ENCODE results near the gene PPT2.
"Not testable (repeated sequence)": the region's sequence is repeated elsewhere in the genome, so short reads cannot be mapped to it uniquely, and the experiment has no call there.

Gene PPT2

DNA sequence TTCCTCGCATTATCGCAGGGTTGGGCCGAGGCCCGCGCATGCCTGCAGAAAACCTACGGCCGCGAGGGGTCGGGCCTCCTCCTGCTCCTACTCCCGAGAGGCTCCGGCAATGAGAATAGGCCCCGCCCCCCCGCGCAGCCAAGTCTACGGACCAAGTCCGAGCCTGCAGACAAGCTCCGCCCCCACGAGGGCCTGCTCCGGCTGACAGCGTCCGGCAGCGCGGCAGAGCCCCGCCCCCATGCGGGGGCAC lies 41.6 kb downstream of the PPT2 start:
- Histone ChIP-seq H3K4me3 (peak overlapping the region; percentile 54 to 76 (median 67)), H3K27ac (peak overlapping the region in 18 of 21 experiments; percentile 96 to 100 (median 99))

DNA sequence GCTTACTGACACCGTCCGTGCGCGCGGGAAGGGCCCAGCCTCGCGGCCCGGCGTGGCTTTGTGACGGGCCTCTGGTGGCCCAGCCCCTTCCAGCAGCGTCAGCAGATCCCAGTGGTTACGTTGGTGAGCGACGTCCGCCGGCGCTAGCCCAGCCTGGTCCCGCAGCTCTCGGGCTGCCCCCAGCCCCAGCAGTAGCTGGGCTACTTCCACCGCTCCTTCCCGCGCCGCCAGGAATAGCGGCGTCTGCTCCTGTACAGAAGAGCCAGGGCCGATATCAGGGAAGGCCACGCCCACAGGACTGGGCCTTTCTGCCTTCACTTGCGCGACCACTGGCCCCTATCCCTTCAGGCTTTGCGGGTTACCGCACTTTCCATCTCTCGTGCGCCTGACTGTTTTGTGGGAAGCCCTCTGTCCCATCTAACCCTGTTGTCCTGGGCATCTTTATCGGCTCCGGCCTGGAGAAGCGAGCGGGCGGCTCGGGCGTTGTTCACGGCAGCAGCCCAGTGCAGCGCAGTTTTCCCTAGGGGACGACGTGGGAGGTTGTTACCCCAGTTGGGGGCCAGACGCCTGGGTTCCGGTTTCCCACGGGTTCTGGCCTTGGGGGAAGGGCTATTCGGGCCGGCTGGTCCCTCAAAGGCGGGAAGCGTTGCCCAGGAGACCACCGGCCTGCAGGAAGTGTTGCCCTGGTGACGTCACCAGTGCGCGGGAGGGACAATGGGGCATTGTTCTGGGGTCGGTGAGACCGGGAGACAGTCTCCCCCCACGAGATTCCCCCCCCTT lies 42.2 kb downstream of the PPT2 start:
- peak overlapping the region; percentile 96 to 100 (median 99) for H3K27ac ChIP-seq
- H3K4me3 ChIP-seq: peak overlapping the region; percentile 54 to 76 (median 67)

DNA sequence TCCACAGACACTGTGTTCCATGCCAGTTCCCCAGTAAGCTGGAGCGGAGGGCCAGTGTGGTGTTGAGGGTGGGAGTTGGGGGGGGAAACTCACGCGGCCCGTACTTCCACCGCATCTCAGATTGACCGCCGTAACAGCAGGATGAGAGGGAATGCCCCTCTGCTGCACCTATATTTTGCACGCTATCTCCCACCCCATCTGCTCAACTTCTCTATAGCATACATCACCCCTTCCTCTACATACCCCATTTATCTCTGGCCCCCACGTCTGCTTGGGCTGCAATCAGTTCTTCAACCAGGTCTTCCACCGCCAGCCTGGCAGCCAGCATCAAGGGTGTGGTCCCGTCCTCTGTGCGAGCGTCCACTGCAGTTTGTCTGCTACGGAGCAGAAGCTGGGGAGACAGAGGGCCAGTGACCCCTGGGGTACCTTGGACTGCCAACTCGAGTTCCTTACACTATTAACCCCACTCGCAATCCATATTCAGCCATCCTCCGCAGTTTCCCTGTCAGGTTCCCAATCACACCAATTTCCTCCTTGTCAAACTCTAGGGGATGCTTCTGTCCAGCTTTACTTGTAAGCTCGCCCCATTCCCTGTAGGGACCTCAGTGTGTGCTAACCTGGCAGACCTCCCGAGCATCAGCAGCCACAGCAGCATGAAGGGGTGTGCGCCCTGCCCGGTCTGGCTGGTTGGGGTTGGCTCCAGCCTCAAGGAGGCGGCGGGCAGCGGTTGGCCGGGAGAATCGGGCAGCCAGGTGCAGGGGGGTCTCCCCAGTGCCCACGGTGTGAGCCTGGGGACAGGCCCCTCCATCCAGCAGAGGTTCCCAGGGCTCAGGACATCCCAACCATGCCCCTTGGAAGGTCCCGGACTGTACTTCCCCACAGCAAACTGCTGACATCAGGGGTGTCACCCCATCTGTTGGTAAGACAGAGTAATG lies 43.0 kb downstream of the PPT2 start:
- Histone ChIP-seq H3K27ac (peak overlapping the region; percentile 96 to 100 (median 99)), H3K4me3 (peak overlapping the region; percentile 54 to 76 (median 67))

DNA sequence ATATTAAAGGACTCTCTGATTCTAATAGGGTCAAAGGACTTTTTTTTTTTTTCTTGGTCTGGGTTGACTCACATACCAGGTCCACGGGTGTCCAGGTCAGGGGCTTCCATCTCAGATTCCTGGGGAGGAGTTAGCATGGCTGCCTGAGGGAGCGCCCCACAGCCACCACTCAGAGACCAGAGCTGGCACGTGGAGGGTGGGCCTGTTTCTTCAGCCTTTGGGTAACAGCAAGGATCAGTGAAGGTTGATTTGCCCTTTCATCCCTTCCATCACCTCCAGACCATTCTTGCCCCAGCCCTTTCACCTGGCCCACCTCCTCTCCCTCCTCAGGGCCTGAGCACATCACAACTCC lies 44.4 kb downstream of the PPT2 start:
- H3K27ac ChIP-seq: peak overlapping the region in 3 of 21 experiments; percentile 42 to 100 (median 52)
- H3K4me3 ChIP-seq: no peak overlapping the region

DNA sequence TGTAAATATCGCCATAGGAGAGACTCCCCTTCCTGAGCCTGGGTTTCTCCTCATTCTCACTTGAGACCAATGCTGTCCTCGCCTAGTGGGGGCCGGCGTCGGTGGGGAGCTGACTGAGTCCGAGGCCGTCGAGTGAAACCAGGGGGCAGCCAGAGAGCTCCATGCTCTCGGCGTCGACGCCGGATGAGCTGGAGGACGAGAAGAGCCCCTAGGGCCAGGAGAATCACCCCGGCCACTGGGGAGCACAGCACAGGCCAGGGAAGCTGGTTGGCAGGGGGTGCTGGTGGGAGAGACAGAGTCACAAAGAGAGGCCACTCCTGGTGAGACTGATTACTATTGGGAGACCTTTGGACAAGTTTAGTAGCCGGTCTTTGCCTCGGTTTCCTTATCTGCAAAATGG lies 44.9 kb downstream of the PPT2 start:
- H3K27ac ChIP-seq: peak overlapping the region in 2 of 21 experiments; percentile 42 to 52

DNA sequence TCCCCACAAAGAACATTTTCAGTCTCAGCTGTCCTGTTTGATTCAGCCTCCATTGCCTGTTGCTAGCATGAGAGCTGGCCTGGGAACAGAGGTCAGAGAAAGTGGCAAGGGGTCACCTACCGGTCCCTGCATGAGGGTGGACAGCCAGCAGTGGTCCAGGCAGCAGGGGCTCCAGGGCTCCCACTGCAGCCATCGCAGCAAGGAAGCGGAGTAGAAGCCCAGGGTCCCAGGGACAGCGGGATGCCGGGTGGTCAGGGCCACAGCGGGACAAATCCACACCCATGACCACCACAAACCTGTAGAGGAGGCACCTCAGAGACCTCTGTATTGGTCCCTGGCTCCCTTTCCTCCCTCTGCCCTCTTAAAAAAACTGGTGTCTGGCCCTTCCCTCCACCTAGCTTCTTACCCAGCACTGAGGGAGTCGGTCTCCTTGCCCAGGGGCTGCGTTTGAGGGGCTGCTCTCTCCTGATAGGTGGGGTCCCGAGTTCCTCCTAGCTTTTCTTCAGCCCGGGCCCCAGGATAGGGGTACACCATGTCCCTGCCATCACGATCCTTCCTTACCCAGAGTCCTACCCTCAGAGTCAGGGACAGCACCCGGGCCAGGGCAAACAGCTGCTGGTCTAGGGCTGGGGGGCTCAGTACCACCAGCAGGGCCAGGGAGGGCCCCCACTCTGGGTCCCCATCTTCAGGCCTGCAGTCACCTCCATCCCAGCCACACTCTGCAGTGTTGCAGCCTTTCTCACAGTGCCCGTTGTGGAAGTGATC lies 47.0 kb downstream of the PPT2 start:
- Histone ChIP-seq H3K4me3 (no peak overlapping the region), H3K27ac (no peak overlapping the region)

More for the DNA sequence above, 44.9 kb downstream of the PPT2 start:
- H3K4me3 ChIP-seq: no peak overlapping the region

DNA sequence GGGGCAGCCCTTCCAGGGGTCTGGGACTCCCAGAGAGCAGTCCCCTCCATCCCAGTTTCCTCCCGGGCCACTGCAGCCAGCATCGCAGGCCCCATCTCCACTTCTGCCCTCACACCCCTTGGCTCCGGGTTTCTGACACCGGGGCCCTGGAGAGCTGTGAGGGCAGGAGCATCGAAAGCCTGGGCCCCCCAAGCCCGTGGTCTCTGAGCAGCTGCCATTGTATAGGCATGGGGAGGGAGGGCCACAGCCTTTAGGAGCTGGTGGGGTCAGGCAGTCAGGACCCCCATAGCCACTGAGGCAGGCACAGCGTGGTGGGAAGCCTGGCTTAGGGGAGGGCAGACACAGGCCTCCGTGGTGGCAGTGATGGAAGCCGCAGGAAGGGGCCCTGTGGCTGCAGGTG lies 48.2 kb downstream of the PPT2 start:
- H3K27ac ChIP-seq: no peak overlapping the region
- no peak overlapping the region for H3K4me3 ChIP-seq

DNA sequence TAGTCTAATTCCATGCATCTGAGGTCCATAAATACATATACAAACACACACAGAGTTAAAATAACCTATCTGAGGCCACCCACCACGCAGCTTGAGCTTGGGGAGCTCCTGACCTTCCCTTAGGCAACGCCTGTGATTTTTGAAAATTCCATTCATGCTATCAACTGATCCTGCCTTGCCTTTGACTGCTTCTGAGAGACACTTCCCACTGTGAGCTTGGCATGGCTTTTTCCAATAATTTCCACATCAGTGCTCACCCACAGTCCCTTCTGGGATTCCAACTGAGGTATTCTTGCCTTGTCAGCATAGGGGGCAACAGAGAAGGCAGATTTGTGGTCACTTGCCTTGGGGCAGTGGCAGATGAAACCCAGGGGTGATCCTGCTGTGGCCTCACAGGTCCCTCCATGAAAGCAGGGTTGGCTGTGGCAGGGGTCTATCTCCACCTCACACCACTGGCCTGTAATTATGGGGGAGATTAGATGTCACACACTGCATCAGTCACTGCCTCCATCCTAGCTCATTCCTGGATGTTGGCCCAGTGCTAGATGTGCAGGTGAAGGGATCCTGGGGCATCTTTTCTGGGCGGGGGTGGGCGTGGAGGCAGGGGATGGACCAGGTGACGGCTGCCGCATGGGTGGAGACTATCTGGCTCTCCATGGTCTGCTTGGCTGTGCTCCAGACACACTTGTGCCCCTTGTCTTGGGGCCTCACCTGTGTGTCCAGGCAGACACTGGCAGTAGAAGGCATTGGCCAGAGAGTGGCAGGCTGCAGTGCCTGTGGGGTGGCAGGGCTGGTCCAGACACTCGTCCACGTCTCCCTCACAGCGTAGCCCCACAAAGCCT lies 49.7 kb downstream of the PPT2 start:
- H3K27ac ChIP-seq: no peak overlapping the region
- H3K4me3 ChIP-seq: no peak overlapping the region

DNA sequence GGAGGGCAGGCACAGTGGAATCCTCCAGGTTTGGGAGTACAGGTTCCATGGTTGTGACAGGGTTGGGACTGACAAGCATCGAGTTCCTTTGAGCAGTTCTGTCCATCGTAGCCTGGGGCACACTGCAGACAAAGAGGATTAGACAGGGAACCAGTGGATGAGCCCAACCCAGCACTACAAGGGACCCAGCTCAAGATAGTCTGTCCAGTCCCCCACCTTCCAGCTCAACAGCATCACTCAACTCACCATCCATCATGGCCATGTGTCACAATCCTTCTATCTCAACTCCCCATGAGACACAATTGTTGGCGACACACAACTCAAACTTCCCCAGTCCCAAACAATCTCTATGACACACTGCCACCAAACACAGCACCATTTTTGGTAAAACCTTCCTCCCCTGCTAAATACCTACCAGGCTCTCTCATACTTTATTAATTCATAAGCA lies 50.4 kb downstream of the PPT2 start:
- Histone ChIP-seq H3K4me3 (no peak overlapping the region), H3K27ac (no peak overlapping the region)

DNA sequence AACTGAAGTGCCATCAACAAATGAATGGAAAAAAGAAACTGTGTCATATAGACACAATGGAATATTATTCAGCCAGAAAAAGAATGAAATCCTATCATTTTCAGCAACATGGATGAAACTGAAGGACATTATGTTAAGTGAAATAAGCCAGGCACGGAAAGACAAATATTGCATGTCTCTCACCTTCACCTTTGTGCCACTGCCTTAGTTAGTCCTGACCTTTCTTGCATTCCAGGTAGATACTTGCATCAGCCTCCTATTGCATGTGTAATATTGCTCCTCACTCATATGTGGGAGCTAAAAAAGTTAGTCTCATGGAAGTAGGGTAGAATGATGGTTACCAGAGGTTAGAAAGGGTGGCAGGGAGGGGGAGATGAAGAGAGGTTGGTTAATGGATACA lies 55.1 kb downstream of the PPT2 start:
- Histone ChIP-seq H3K4me3 (no peak overlapping the region), H3K27ac (no peak overlapping the region)

DNA sequence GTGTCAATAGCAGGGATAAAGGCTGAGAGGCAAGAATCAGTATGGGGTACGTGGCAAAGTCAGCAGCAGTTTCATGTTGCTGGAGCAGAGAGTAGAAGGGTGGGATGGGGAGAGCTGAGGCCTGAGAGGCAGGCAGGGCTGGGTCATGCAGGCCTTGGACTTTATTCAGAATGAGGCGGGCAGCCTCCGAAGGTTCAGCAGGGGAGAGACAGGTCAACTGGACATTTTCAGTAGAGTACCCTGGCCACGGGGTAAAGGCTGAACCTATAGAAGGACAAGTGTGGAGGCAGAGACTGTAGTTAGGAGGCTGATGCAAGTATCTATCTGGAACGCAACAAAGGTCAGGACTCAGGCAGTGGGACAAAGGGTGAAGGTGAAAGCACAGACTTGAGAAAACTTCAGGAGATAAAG lies 56.3 kb downstream of the PPT2 start:
- no peak overlapping the region for H3K27ac ChIP-seq
- no peak overlapping the region for H3K4me3 ChIP-seq

DNA sequence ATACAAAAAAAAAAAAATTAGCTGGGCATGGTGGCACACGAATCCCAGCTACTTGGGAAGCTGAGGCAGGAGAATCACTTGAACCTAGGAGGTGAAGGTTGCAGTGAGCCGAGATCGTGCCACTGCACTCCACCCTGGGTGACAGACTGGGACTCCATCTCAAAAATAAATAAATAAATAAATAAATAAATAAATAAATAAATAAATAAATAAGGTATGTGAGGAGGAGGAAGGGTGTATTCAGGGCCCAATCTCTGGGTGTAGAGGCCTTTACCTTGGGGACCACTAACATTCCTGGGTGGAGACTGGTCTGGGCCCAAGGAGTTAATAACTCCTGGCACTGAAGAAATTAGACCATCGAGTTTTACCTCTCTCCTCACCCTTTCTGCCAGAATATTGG lies 57.5 kb downstream of the PPT2 start:
- peak overlapping the region in 2 of 21 experiments; percentile 13 to 60 for H3K27ac ChIP-seq
- H3K4me3 ChIP-seq: not testable (repeated sequence)

DNA sequence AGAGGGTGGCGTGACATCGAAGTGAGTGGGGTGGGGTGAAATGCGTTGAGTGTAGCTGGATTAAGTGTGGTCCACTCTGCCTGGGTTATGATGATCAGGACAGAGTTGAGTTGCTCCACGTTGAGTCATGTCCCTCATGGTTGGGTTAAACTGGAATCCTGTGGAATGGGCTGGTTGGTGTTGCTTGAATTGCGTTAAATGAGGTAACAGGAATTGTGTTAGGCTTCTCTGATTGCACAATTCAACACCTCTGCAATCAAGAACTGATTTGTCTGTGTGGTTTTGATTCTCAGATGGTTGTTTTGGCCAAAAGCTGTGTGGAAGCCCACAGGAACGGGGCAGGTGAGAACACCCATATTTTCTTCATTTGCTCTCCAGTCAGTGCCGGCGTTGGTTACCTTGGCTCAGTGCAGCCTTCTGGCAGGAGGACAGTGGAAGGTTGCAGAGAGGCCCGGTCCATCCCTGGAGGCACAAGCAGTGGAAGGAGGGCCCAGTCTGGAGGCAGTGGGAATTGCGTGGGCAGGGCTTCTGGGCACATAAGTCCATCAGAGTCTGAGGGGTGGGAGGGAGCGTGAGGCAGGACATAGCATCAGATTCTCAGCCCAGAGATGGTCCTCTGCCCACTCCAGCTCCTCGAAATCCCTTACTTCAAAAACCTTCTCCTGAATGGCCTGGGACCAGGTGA lies 58.3 kb downstream of the PPT2 start:
- Histone ChIP-seq H3K27ac (peak overlapping the region in 9 of 21 experiments; percentile 13 to 69 (median 42)), H3K4me3 (no peak overlapping the region)

Data from skin epidermis (tissue), 12 donors.